DMS53 treated with DMSO at 0.1 percent for 48 hours (cell line): ENCODE measurements around the gene IL4I1.

Experiments
- DNase-seq: peaks from one replicate; lab custom pipeline; 2025; ENCODE audit not compliant: unreplicated experiment; lab: John Stamatoyannopoulos, UW

IL4I1 gene

DNA sequence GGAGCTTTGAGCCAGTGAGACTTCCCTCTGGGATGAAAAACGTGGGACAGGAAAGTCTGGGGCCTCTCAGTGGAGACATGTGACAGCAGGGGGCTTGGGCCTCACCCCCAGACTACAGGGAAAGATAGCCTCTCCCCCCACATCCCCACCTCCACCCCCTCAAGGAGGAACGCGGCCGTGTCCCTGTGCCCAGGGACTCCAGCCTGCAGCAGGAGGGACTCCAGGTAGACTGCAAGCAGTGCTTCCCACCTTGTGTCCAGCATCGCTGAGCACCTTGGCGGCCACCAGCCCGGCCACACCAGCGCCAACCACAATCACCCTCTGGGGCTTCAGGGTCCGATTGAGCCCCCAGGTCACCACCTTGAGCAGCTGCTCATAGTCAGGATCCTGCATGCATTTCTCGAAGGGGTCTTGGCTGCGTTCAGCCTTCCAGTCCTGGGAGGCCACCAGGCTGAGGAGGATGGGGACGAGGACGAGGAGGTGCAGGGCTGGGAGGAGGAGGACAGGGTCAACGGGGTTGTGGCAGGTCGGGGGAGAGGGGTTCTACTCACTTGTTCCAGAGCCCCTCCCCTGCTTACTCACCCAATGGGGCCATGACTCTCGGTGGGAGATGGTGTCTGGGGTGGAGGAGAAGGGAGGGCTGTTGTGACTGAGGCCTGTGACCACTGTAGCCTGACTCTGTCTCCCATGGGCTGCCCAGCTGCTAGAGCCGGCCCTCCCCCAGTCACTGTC is 955 bp downstream of the IL4I1 start:
- DNase-seq: no peak

GRCh38 chr19:49894879-49895565 is 1.7 kb downstream of the IL4I1 start:
- no peak for DNase-seq

DNA sequence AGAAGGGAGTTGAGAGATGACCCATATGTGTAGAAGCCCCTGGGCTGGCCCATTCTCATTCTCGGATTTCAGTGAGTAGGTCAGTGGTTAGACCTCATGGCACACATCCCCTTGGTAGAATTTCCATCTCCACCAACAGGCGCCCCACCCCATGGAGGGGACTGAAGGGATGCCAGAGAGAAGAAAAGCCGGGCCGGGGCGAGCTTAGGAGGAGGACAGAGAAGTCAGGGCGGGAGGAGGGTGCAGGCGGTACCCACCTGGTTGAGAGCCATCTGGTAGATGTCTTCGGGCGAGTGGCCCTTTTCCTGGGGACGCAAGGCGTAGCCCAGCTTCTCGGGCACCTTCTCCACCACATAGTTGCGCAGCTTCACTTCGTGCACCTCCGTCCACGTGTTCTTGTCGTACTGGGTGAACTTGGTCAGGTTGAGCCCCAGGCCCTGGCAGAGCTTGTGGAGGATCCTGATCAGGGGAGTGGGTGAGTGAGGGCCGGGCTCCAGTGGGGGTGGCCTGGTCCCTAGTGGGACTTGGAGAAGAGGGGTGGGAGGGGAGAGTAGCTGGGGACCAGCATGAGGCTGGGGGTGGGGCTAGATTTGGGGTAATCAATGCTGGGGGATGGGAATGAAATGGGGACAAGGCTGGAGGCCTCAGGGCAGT is 2.5 kb downstream of the IL4I1 start:
- no peak for DNase-seq

DNA sequence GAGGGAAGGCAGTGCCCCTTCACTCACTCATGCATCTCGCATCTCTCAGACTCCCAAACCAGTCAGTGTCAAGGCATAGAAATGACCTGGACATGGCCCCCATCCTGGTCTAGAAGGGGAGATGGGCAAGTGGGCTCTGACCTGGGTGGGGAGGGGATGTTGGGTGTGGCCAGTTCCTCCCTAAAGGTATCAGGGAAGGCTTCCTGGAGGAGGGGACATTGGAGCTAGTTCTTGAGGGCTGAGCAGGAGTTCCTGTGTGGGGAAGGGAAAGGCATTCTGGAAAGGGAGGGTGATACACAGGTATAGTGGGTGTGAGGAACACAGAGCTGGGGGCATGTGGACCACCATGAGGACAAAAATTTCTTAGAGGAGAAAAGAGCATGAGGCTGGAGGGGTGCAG is 4.0 kb downstream of the IL4I1 start:
- DNase-seq: no peak

- no peak for DNase-seq
Observed at GRCh38 chr19:49891393-49891792, 5.3 kb downstream of the IL4I1 start.

- DNase-seq: peak; percentile 55
Observed at GRCh38 chr19:49890349-49891311, 6.1 kb downstream of the IL4I1 start.

- DNase-seq: peak; percentile 72
Observed at GRCh38 chr19:49889687-49890348, 6.9 kb downstream of the IL4I1 start.

DNA sequence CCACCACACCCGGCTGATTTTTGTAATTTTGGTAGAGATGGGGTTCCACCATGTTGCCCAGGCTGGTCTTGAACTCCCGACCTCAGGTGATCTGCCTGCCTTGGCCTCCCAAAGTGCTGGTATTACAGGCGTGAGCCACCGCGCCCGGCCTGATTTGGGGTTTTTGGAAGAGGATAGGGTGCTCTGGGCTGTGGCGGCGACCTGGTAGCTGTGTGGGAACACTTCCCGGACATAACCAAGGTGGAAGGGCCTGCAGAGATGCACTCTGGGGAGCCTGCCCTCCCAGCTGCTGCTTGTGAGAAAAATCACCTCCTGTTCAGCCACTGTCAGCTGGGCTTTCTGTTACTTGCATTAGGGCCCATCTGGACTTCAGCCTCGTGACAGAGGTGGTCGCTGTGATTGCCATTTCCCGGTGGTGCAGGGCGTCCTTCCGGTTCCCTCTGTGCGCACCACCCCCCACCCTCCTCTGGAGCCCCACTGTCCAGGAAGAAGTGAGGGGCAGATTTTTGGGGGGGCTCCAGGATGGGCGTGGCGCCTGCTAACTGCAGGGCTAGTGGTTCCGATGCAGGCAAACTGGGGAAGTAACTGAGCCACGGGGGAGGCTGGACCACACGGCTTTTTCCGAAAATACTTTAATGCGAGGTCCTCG is 7.5 kb downstream of the IL4I1 start:
- DNase-seq: no peak

GRCh38 chr19:49888510-49888824 is 8.2 kb downstream of the IL4I1 start:
- DNase-seq: peak; percentile 12

GRCh38 chr19:49887665-49888509 is 8.8 kb downstream of the IL4I1 start:
- peak; percentile 55 for DNase-seq

DNA sequence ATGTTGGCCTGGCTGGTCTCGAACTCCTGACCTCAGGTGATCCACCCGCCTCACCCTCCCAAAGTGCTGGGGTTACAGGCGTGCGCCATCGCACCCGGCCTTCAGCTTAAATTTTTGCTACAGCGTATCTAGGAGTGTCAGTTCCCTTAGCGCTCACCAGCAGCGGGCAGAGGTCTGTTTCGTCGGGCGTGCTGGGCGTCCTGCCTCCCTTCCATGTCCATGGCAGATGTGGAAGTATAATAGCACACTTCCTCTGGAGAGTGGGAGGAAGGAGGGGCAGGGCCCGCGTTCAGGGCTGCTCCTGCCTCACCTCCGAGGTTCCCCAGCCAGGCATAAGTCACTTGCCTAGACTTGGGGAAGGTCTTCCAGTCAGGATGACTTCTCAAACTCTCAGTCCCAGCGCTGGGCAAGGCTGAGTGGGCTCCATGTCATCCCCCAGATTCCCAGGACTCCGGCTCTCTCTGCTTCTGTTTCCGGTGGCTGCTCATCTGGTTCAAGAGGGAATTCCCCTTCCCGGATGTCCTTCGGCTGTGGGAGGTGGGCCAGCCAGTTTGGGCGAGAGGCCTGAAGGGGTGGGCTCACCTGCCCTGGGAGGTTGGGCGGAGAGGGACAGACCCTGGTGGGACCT is 9.5 kb downstream of the IL4I1 start:
- peak; percentile 55 for DNase-seq

DNA sequence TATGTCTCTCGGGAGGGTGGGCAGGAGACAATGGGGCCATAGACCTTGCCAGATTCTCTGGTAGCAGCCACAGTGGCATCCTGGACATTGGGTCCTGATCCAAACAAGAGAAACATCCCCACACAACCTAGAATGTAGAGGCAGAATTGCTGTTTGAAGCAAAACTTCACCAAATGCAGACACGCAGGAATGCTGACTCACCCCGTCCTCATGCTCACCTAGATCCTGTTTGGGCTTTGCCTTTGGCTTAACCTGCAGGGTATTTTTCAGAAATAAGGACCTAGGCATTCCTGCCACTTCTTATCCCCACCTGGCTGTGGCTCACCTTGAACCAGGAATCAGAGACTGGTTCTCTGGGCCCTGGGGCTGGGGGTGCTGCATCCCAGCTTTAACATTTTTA is 11.9 kb downstream of the IL4I1 start:
- no peak for DNase-seq

- no peak for DNase-seq
Observed at GRCh38 chr19:49884109-49884508, 12.6 kb downstream of the IL4I1 start.

DNA sequence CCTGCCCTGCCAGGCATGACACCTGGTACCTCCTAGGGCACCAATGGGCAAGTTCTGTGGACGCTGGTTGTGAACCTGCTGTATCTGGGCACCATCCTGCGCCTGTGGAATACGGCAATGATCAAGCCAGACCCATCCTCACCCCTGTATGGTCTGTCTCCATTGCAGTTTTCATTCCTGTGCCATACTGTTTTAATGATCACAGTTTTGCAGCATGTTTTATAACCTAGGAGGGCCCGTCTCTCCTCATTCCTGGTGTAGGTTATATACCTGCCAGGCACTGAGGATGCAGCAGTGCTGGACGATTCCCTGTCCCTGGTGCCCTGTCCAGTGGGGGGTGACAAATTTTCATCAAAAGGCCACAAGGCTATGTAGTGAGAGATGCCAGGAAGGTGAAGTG is 13.6 kb downstream of the IL4I1 start:
- no peak for DNase-seq

DNA sequence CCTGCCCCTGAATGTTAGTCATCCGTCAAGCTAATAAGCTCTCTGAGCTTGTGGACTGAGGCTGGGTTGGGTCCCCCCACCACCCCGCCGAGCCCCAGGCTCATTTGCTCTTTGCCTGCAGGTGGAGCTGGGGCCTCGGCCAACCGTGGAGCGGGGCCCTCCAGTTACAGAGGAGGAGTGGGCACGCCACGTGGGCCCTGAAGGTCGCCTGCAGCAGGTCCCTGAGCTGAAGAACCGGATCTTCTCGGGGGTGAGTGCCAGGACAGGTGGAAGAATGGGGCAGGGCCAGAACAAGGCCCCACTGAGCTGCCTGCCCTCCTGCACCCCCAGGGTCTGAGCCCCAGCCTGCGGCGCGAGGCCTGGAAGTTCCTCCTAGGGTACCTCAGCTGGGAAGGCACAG is 14.0 kb downstream of the IL4I1 start:
- no peak for DNase-seq

- no peak for DNase-seq
Observed at GRCh38 chr19:49881672-49882394, 14.9 kb downstream of the IL4I1 start.

DNA sequence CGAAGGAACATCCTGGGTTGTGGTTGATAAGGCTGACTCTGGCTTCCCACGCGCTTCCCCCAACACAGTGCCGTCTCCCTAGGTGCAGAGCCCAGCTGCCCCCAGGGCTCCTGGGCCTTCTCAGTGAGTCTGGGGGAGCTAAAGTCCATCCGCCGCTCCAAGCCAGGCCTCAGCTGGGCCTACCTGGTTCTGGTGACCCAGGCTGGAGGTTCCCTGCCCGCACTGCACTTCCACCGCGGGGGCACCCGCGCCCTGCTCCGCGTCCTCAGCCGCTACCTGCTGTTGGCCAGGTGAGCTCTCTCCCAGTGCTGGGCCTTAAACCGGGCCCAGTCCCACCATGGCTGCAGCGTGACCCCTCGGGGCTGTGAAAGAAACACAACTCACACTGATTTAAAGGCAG is 15.5 kb downstream of the IL4I1 start:
- no peak for DNase-seq

DNA sequence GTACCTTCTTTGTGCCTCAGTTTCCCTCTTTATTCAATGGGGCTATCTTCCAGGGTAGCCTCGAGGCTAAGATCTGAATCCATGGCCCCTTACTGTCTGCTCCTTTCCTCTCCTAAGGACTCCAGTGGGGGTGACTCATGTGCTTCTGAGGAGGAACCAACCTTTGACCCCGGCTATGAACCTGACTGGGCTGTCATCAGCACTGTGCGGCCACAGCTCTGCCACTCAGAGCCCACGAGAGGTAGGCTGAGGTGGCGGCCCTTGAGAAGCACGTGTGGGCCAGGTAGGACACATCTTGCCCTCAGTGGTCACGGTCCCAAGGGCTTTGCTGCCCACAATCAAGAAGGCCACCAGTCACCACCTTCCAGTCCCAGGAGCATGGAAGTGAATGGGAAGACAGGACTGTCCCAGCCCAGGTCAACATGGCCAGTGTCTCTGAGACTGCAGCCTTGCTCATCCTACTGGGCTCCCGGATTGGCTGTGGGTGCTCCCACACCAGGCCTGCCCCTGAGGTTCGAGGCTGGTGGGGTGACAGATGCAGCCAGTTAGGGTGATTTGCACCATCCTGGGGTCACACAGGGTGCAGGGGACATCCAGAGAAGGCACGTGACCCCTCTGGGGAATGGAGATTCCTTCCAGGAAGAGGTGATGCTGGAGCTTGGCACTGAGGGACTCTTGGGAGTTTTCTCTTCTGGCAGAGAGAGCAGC is 16.4 kb downstream of the IL4I1 start:
- DNase-seq: no peak
